SK-N-SH treated with all-trans-retinoic acid at 6 μM for 48 hours (cell line): ENCODE results near the gene SKOR1.

Source experiments
- PPARA ChIP-seq: fragments of 250-450 bp; sonication (Bioruptor Pico); IDR thresholded peaks from 2 replicates; pipeline ENCODE4 v1.5.0; 2020; ENCODE audit warnings: mild to moderate bottlenecking, borderline replicate concordance
- TF ChIP-seq, protein P1 (sequence below): fragments of 250-450 bp; sonication (Bioruptor Pico); IDR thresholded peaks from 2 replicates; pipeline ENCODE4 v1.8.0; 2020; ENCODE audit warnings: mild to moderate bottlenecking, moderate library complexity, borderline replicate concordance

DNA sequence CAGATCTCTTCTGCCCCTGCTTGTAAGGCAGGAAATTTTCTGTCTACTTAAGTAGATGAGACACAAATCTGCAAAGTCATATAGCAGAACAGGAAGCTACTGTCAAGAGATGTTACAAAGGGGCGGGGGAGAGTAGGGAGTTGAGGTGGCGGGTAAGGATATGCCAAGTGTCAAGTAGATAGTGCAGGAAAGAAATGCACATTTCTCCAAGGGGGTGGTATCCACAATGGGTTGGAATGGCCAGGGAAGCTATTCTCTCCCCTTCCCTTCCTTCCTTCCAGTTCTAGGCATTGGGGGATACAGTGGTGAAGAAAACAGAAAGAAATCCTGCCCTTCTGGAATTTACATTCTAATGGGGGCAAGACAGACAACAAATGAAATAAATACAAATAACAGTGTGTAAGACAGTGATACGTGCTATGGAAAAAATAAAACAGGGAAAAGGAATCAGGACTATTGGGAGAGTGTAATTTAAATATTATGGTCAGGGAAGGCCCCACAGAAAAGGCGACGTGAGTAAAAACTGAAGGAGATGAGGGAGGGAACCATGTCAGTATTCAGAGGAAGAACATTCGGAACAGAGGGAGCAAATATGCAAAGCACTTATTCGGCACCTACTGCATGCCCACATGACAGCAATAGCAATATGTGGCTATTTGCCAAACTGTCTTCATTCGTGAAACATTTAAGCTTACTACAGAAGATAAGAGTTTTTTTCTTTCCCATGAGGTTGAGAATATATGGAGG lies 57.4 kb downstream of the SKOR1 start:
- no peak for TF ChIP-seq PPARA
- TF ChIP-seq, protein P1, sequence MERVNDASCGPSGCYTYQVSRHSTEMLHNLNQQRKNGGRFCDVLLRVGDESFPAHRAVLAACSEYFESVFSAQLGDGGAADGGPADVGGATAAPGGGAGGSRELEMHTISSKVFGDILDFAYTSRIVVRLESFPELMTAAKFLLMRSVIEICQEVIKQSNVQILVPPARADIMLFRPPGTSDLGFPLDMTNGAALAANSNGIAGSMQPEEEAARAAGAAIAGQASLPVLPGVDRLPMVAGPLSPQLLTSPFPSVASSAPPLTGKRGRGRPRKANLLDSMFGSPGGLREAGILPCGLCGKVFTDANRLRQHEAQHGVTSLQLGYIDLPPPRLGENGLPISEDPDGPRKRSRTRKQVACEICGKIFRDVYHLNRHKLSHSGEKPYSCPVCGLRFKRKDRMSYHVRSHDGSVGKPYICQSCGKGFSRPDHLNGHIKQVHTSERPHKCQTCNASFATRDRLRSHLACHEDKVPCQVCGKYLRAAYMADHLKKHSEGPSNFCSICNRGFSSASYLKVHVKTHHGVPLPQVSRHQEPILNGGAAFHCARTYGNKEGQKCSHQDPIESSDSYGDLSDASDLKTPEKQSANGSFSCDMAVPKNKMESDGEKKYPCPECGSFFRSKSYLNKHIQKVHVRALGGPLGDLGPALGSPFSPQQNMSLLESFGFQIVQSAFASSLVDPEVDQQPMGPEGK (CRISPR knock-in tag) = no peak
